A549 (cell line): Measurements from ENCODE around the gene HPRT1. TPM values are rescaled to one million over a fixed set of nuclear protein-coding genes. Genes with fewer than 3 reads are reported as not detected.

Source experiments
- ATAC-seq, 2 experiments: fragments of 200-7000 bp in 1 of 2; fragments of >200 bp in 1 of 2; cut with Nextera tagmentation in 1 of 2; cut with Tn5 transposase in 1 of 2; 3 replicates each; pipeline versions ENCODE4 v1.8.0 to v1.9.1; 2018 to 2020; ENCODE audit warnings: mild to moderate bottlenecking in 1 of 2, moderate library complexity in 1 of 2
- CTCF ChIA-PET: fragments of 300-600 bp; sonication (Branson Sonifier 250); formaldehyde crosslinking; extraction: SDS; loops from one replicate; lab custom pipeline; 2021; ENCODE audit warnings: antibody characterized with exemption, inconsistent platforms; lab: Yijun Ruan, JAX
- POLR2A ChIA-PET: fragments of 350-600 bp; formaldehyde crosslinking; extraction: SDS; loops from one replicate; lab custom pipeline; 2021; ENCODE audit warnings: antibody characterized with exemption, inconsistent platforms; lab: Yijun Ruan, JAX
- DNase-seq, 2 experiments: peaks; one replicate each; pipeline versions ENCODE4 v3.0.0 to v3.0.0-alpha.2; 2011 to 2016; ENCODE audit warnings: low read depth in 1 of 2, low spot score in 1 of 2
- FAIRE-seq: peaks from 2 replicates; lab custom pipeline; 2011; peaks lifted over from hg19 to GRCh38; lab: Jason Lieb, UNC
- H3K27ac ChIP-seq, 2 experiments: fragments of >200 bp; sonication (Bioruptor Twin); formaldehyde crosslinking; 3 replicates each; pipeline ENCODE4 v1.5.1; 2016 to 2017
- H3K4me1 ChIP-seq: fragments of >200 bp; sonication (Bioruptor Twin); formaldehyde crosslinking; 3 replicates; pipeline ENCODE4 v1.6.1; 2016
- H3K4me2 ChIP-seq: fragments of >200 bp; sonication (Bioruptor Twin); formaldehyde crosslinking; 3 replicates; pipeline ENCODE4 v1.6.1; 2016
- H3K4me3 ChIP-seq: fragments of >200 bp; sonication (Bioruptor Twin); formaldehyde crosslinking; 3 replicates; pipeline ENCODE4 v1.5.1; 2016
- H3K9me3 ChIP-seq: fragments of >200 bp; sonication (Bioruptor Twin); formaldehyde crosslinking; 3 replicates; pipeline ENCODE4 v1.6.1; 2016
- CBX2 ChIP-seq: fragments of 200-600 bp; sonication (generic); IDR thresholded peaks from 2 replicates; pipeline ENCODE4 v1.6.1; 2016; ENCODE audit warnings: low read depth, mild to moderate bottlenecking, borderline replicate concordance
- CBX8 ChIP-seq: fragments of 200-600 bp; sonication (generic); IDR thresholded peaks from 2 replicates; pipeline ENCODE4 v1.6.1; 2016
- EHMT2 ChIP-seq: fragments of 200-600 bp; sonication (generic); IDR thresholded peaks from 2 replicates; pipeline ENCODE4 v1.6.1; 2016; ENCODE audit warnings: antibody characterized with exemption, low read depth, mild to moderate bottlenecking, moderate library complexity
- FOSB ChIP-seq: fragments of 250-450 bp; sonication (Bioruptor Pico); IDR thresholded peaks from 2 replicates; pipeline ENCODE4 v1.5.0; 2020; ENCODE audit warnings: mild to moderate bottlenecking, moderate library complexity
- FOXS1 ChIP-seq: fragments of 250-450 bp; sonication (Bioruptor Pico); IDR thresholded peaks from 2 replicates; pipeline ENCODE4 v1.5.0; 2020; ENCODE audit warnings: mild to moderate bottlenecking, moderate library complexity
- HEYL ChIP-seq: fragments of 250-450 bp; sonication (Bioruptor Pico); IDR thresholded peaks from 2 replicates; pipeline ENCODE4 v1.8.0; 2021; ENCODE audit warnings: mild to moderate bottlenecking, moderate library complexity
- HOXA7 ChIP-seq: fragments of 250-450 bp; sonication (Bioruptor Pico); IDR thresholded peaks from 2 replicates; pipeline ENCODE4 v1.5.0; 2020; ENCODE audit warnings: mild to moderate bottlenecking, moderate library complexity
- HOXB5 ChIP-seq: fragments of 250-450 bp; sonication (Bioruptor Pico); IDR thresholded peaks from 2 replicates; pipeline ENCODE4 v1.5.0; 2020; ENCODE audit warnings: mild to moderate bottlenecking, moderate library complexity
- JUN ChIP-seq, 2 experiments: fragments of >200 bp; sonication (Bioruptor Twin); formaldehyde crosslinking; IDR thresholded peaks; 2 replicates in 1 of 2; 3 replicates in 1 of 2; pipeline ENCODE4 v1.6.1; 2016 to 2017
- KDM1A ChIP-seq: fragments of 200-600 bp; sonication (generic); IDR thresholded peaks from 2 replicates; pipeline ENCODE4 v1.6.1; 2016; ENCODE audit warnings: low read depth, mild to moderate bottlenecking
- MYC ChIP-seq: IDR thresholded peaks from 2 replicates; pipeline ENCODE4 v1.6.1; 2012; ENCODE audit warnings: mild to moderate bottlenecking, inconsistent platforms, low read length, improper control_type of control experiment, borderline replicate concordance
- NFE2L2 ChIP-seq: fragments of 150-350 bp; conservative IDR thresholded peaks from 2 replicates; pipeline ENCODE4 v1.6.1; 2014; ENCODE audit warnings: low read length
- NR3C1 ChIP-seq: fragments of >200 bp; sonication (Bioruptor Twin); formaldehyde crosslinking; IDR thresholded peaks from 3 replicates; pipeline ENCODE4 v1.6.1; 2017
- PBX3 ChIP-seq: IDR thresholded peaks from 2 replicates; pipeline ENCODE4 v1.6.1; 2012
- PHF8 ChIP-seq: fragments of 200-600 bp; sonication (generic); IDR thresholded peaks from 2 replicates; pipeline ENCODE4 v1.6.1; 2016; ENCODE audit warnings: low read depth, mild to moderate bottlenecking, antibody characterized with exemption, moderate library complexity, borderline replicate concordance
- POLR2A ChIP-seq: IDR thresholded peaks from 2 replicates; pipeline ENCODE4 v1.6.1; 2012; ENCODE audit warnings: mild to moderate bottlenecking, low read length
- RAD21 ChIP-seq, 2 experiments: fragments of >200 bp in 1 of 2; sonication (Bioruptor Twin) in 1 of 2; formaldehyde crosslinking in 1 of 2; IDR thresholded peaks in 1 of 2; conservative IDR thresholded peaks in 1 of 2; 2 replicates in 1 of 2; 3 replicates in 1 of 2; pipeline ENCODE4 v1.6.1; 2012 to 2018; ENCODE audit warnings: inconsistent platforms in 1 of 2
- RCOR1 ChIP-seq: fragments of 150-350 bp; IDR thresholded peaks from 2 replicates; pipeline ENCODE4 v1.6.1; 2014; ENCODE audit warnings: antibody characterized with exemption, low read length, low read depth
- RNF2 ChIP-seq: fragments of 200-600 bp; sonication (generic); IDR thresholded peaks from 2 replicates; pipeline ENCODE4 v1.6.1; 2016; ENCODE audit warnings: low read depth, mild to moderate bottlenecking, antibody characterized with exemption, moderate library complexity, borderline replicate concordance
- SMC3 ChIP-seq: fragments of >200 bp; sonication (Bioruptor Twin); formaldehyde crosslinking; IDR thresholded peaks from 3 replicates; pipeline ENCODE4 v1.6.1; 2018; ENCODE audit warnings: inconsistent platforms
- ZSCAN20 ChIP-seq: fragments of 250-450 bp; sonication (Bioruptor Pico); IDR thresholded peaks from 2 replicates; pipeline ENCODE4 v1.8.0; 2022; ENCODE audit warnings: mild to moderate bottlenecking, moderate library complexity
- WGBS: methylation state at CpG from one replicate; pipeline ENCODE4 v1.1.6; 2017; ENCODE audit errors: missing lambda C conversion rate; 5-methylcytosine and 5-hydroxymethylcytosine counted together
- polyA plus RNA-seq, 4 experiments: library from polyadenylated mRNA; depleted of rRNA in 3 of 4; stranded (reverse); fragments of >200 nt; fragmentation: RNase III in 1 of 4; extraction: RNeasy Plus Mini Kit Qiagen cat#74134 plus additional on column Dnase treatment in 1 of 4; gene quantifications; 2 replicates in 3 of 4; 3 replicates in 1 of 4; pipeline ENCODE4 v1.2.3, GENCODE V29; 2011 to 2017
- TF ChIP-seq, protein P1 (sequence below): IDR thresholded peaks from 2 replicates; pipeline ENCODE4 v1.6.1; 2012
- TF ChIP-seq, protein P2 (sequence below): fragments of 250-450 bp; sonication (Bioruptor Pico); IDR thresholded peaks from 2 replicates; pipeline ENCODE4 v1.5.0; 2020; ENCODE audit warnings: low read depth, mild to moderate bottlenecking, moderate library complexity
- TF ChIP-seq, protein P3 (sequence below): fragments of 250-450 bp; sonication (Bioruptor Pico); IDR thresholded peaks from 2 replicates; pipeline ENCODE4 v1.5.0; 2021; ENCODE audit warnings: mild to moderate bottlenecking, moderate library complexity, borderline replicate concordance

HPRT1 gene
- polyA plus RNA-seq, 2 of the 4 experiments (the other 2 are of a cell fraction): 96.6 to 97.4 TPM

GRCh38 chrX:134423606-134424005 lies 36.4 kb upstream of the HPRT1 start (continued):
- peak; percentile 64 to 68 for TF ChIP-seq RAD21 (conservative IDR thresholded peaks at IDR 0.05 in 1 of 2, IDR thresholded peaks at IDR 0.05 in 1 of 2)
- TF ChIP-seq RCOR1: no peak
- no peak for TF ChIP-seq HOXB5 (CRISPR knock-in tag)
- no peak for TF ChIP-seq PBX3
- TF ChIP-seq SMC3: peak; percentile 44
- TF ChIP-seq POLR2A: no peak

DNA sequence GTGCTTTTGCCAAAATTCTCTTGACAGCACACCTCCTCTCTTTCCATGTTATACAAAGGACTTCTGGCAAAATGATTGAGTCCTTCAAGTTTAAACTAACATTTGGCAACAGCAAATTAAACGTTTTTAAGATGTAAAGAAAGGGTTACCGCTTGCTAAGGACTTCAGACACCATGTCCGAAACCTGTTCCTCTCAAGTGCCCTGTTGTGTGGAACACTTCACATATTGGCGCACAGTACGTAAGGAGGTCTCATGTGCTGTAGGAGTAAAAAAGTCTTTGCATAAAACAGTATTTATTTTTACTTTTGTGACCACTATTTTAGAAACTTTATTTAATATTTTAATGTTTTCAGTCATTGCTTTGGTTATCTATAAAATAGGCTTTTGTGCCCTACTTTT lies 33.7 kb upstream of the HPRT1 start:
- Histone ChIP-seq H3K9me3 (no peaks in the 10 kb centered on the region), H3K4me2 (no peak overlapping the region), H3K4me3 (no peak overlapping the region), H3K4me1 (0 out of 3 replicates have a peak, but pooled peaks cover 2% of the 10 kb centered on the region), H3K27ac (no peak overlapping the region)
- ChIA-PET POLR2A (no interaction called here), CTCF (interaction anchor here (1.4 kb wide), 1 partner anchor 335 kb away, joined by 3 read pairs; no protein-coding TSS in a partner anchor)
- DNase-seq (no peak), ATAC-seq (no peak), FAIRE-seq (no peak)
- TF ChIP-seq, protein P1, sequence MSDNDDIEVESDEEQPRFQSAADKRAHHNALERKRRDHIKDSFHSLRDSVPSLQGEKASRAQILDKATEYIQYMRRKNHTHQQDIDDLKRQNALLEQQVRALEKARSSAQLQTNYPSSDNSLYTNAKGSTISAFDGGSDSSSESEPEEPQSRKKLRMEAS: no peak
- TF ChIP-seq MYC (no peak), CBX2 (no peak), NFE2L2 (no peak), FOSB (CRISPR knock-in tag) (no peak), RAD21 (conservative IDR thresholded peaks at IDR 0.05 in 1 of 2, IDR thresholded peaks at IDR 0.05 in 1 of 2) (no peak), KDM1A (no peak), ZSCAN20 (CRISPR knock-in tag) (no peak), PHF8 (no peak), EHMT2 (no peak), JUN (IDR thresholded peaks at IDR 0.05) (no peak), POLR2A (no peak), HEYL (CRISPR knock-in tag) (no peak)
- 79% methylated on average over 5 of the region's 5 CpGs for WGBS

DNA sequence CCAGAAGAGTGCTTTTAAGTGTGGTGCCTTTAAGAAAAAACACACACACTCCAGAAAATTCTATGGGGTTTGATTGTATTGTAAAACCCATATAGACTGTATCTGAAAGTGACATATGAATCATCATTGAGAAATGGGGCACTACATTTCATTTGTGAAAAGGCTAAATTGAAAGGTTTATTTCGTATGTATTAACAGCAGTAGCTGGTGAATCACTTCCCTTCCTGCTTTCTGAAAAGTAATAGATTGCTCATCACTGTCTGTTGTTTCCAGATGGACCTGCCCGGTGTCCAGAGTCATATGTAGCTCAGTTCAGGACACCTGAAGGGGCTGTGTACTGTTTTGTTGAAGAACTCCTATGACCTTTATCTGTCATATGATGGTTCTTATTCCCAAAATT lies 28.1 kb upstream of the HPRT1 start:
- Histone ChIP-seq H3K4me3 (no peak overlapping the region), H3K9me3 (no peaks in the 10 kb centered on the region), H3K27ac (0 out of 6 replicates have a peak overlapping the region, but pooled peaks of 1 of the 2 experiments have one; percentile 16), H3K4me2 (0 out of 3 replicates have a peak overlapping the region, but pooled peaks have one; percentile 30)
- DNase-seq (no peak), ATAC-seq (peak; percentile 29 to 47; a peak in 1 of 6 replicates)
- WGBS: 9% methylated on average over 2 of the region's 2 CpGs
- CTCF ChIA-PET: interaction anchor here (1.6 kb wide), 2 partner anchors 8 to 13 kb away, joined by 6 read pairs; no protein-coding TSS in a partner anchor
- no peak for TF ChIP-seq KDM1A
- TF ChIP-seq, all 56 proteins: peak for 0
- peaks cover 7% of the 10 kb centered on the region; the same call in 1 of the 3 replicates for H3K4me1 ChIP-seq
- POLR2A ChIA-PET: interaction anchor here (0.6 kb wide), 1 partner anchor 27 kb away, joined by 3 read pairs; no protein-coding TSS in a partner anchor
- no peak for FAIRE-seq

DNA sequence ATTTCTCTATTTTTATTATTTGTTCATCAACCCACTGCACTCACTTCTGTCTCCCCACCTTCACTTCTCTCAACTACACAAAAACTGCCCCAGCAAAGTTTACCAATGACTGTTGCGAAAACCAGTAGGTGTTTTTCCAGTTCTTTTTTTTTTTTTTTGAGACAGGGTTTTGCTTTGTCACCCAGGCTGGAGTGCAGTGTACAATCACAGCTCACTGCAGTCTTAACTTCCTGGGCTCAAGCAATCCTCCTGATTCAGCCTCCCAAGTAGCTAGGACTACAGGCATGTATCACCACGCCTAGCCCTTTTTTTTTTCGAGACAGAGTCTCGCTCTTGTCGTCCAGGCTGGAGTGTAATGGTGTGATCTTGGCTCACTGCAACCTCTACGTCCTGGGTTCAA lies 24.1 kb upstream of the HPRT1 start:
- no peak for FAIRE-seq
- Histone ChIP-seq H3K9me3 (no peaks in the 10 kb centered on the region), H3K4me3 (no peak overlapping the region), H3K27ac (no peak overlapping the region), H3K4me2 (no peak overlapping the region), H3K4me1 (peaks cover 7% of the 10 kb centered on the region; the same call in 1 of the 3 replicates)
- DNase-seq: no peak
- WGBS: 87% methylated on average over 6 of the region's 6 CpGs
- no peak for ATAC-seq
- ChIA-PET POLR2A (no interaction called here), CTCF (interaction anchor here (0.6 kb wide), 1 partner anchor 1579 kb away, joined by 4 read pairs; no protein-coding TSS in a partner anchor)
- TF ChIP-seq, protein P2, sequence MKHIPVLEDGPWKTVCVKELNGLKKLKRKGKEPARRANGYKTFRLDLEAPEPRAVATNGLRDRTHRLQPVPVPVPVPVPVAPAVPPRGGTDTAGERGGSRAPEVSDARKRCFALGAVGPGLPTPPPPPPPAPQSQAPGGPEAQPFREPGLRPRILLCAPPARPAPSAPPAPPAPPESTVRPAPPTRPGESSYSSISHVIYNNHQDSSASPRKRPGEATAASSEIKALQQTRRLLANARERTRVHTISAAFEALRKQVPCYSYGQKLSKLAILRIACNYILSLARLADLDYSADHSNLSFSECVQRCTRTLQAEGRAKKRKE (CRISPR knock-in tag): no peak
- TF ChIP-seq RNF2 (no peak), CBX2 (no peak), PHF8 (no peak), HEYL (CRISPR knock-in tag) (no peak), CBX8 (no peak), PBX3 (no peak), NR3C1 (no peak), HOXA7 (CRISPR knock-in tag) (no peak), RAD21 (conservative IDR thresholded peaks at IDR 0.05 in 1 of 2, IDR thresholded peaks at IDR 0.05 in 1 of 2) (no peak), FOSB (CRISPR knock-in tag) (no peak), FOXS1 (no peak), SMC3 (no peak)
- TF ChIP-seq, protein P3, sequence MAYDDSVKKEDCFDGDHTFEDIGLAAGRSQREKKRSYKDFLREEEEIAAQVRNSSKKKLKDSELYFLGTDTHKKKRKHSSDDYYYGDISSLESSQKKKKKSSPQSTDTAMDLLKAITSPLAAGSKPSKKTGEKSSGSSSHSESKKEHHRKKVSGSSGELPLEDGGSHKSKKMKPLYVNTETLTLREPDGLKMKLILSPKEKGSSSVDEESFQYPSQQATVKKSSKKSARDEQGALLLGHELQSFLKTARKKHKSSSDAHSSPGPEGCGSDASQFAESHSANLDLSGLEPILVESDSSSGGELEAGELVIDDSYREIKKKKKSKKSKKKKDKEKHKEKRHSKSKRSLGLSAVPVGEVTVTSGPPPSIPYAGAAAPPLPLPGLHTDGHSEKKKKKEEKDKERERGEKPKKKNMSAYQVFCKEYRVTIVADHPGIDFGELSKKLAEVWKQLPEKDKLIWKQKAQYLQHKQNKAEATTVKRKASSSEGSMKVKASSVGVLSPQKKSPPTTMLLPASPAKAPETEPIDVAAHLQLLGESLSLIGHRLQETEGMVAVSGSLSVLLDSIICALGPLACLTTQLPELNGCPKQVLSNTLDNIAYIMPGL (CRISPR knock-in tag): no peak
